HG03175 (cell line): ENCODE results near the gene CEP126.
A peak's percentile ranks its signal among the peaks of the same experiment; 100 is the strongest.

Source experiments
- ATAC-seq: cut with Tn5 transposase; IDR thresholded peaks from one replicate; pipeline ENCODE4 v1.9.1; 2021; ENCODE audit warnings: mild to moderate bottlenecking, moderate library complexity; ENCODE audit not compliant: unreplicated experiment

Gene CEP126

DNA sequence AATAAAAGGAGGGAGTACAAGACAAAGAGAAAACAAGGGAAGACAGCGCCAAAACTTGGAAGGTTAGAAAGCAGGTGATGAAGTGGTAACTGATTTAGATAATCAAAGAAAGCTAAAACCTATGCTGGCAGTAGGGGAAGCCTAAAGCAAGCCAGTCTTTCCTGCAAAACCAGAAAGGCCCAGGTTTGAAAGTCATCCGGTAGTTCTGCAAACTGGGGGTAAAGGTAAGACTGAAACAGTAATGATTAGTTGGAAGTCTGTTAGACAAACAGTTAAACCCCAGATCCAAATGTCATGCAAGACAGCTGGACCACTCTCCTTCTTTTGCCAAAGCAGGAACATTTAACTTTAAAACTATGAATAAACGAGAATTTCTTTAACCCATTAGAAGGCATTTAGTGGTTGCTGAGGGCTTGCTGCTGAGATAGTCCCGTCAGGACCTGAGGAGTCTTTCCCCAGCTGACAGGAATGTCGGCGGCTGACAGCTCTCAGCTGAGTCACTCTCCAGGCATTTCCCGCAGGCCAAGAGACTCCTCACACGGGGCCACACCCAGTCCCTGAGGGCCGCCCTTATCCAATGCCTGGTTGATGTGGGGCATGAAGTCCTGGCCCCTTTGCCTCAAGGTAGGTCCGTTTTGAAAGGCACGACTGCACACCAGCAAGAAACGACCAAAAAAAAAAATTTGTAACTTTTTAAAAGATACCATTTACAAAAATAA, 96.1 kb downstream of the CEP126 start:
- ATAC-seq: no peak

DNA sequence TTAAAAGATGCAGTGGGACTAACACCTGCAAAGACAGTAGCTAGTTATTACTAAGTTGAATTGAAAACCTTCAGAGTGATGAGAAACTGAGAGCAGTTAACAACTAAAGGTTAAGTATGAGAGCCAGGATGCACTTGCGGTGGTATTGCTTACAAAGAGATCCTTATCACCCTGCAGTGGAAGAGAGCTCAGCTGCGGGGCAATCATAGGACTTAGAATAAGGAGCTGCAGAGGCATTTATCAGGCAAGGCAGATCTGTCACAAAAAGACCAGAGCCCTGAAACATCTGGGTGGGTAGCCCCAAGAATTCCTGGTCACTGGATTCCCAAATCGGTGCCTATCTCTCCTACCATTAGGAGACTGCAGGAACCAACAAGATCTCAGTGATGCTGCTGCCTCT, 98.1 kb downstream of the CEP126 start:
- no peak for ATAC-seq

DNA sequence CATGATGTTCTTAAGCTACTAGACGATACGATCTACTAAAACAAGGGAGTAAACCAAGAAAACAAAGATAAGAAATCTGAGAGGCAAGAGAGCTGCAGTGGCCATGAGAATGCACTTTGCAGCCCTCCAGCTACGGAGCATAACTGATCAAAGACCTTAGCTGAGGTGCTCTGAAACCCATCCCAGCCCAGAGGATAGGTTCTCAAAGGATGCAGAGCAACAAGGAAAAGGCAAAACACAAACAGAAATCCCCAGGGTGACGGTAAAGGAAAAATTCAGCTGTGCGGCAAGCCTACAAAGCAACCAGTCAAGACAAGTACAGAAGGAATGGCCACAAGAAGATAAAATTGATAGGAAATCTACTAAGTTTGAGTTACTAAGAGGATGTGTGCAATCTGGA, 99.9 kb downstream of the CEP126 start:
- ATAC-seq: no peak

DNA sequence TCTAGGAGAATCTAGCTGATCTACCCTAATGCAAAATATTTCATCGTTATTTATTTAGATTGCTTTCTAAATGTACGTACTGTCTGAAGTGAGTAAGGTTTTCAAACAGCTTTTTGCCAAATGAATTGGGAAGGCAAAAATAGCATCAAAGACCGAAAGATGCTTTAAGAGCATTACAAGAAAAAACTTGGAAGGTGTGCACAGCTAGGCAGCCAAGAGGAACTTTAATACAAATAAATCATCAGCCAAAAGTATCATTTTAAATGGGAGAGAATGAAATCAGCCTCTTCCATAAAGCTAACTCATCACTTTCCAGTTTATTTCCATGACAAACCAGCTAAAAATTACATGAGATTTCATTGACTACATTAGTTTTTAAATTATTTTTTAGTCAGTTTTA, 102.2 kb downstream of the CEP126 start:
- ATAC-seq: no peak

DNA sequence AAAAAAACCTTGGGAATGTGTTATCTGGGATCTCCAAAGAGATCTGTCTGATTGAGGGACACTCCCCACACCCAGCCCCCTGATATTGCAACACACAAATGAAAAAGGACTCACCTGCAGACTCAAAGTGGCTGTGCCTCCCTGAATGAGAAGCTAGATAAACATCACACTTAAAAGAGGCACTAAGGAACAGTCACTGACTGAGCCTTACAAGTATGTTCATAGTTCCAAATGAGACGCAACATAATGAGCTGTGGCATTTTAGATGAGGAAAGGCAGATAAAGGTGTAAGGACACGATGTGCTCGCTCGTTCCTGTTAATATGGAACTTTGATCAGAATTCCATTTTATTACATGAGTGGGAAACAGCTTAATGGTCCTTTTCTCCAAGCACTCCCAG, 111.4 kb downstream of the CEP126 start:
- ATAC-seq: no peak

DNA sequence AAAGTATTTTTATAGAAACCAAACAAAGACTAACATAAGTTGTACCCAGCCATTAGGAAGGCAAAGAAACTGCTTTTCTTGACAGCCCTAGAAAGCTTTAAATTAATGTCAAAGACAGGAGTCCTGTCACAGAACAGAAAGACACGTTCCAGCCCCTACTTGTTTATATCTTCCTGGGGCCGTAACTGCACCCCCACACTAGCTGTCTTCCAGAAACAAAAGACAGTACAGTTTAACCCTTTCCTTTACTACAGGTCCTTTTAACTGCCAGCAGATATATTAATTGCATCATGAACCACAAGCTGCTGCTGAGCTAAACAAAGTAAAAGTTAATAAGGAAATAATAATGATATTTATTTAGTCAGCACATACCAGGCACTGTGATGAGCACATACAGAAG, 112.1 kb downstream of the CEP126 start:
- ATAC-seq: no peak

DNA sequence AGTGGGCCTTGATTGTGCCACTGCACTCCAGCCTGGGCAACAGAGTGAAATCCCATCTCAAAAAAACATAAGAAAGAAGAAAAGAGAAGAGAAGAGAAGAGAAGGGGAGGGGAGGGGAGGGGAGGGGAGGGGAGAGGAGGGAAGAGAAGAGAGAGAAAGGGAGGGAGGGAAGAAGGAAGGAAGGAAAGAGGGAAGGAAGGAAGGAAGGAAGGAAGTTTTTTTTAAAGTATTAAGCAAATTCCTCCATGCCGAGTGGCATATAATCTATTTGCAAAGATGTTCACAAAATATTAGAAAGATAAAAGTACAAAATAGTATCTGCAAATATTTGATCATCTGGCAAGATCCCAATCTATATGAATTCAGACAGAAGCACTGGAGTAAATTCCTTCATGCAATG, 121.9 kb downstream of the CEP126 start:
- ATAC-seq: no peak

DNA sequence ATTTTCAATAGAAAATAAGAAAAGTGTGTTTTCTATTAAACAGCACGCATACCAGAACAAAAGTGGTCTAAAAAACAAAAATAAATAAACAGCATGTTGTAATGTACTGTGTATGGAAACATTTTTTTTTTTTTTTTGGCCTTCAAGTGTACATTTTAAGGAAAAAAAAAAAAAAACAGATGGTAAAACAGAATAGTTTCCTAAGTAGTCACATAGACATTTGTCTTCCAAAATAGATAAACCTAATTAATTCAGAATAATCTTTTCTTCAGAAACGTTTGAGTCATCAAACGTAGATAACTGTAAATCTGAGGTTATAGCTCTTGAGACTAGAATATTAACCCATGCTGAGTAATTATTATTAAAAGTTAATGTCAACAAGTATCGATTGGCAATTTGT, 132.0 kb downstream of the CEP126 start:
- no peak for ATAC-seq

DNA sequence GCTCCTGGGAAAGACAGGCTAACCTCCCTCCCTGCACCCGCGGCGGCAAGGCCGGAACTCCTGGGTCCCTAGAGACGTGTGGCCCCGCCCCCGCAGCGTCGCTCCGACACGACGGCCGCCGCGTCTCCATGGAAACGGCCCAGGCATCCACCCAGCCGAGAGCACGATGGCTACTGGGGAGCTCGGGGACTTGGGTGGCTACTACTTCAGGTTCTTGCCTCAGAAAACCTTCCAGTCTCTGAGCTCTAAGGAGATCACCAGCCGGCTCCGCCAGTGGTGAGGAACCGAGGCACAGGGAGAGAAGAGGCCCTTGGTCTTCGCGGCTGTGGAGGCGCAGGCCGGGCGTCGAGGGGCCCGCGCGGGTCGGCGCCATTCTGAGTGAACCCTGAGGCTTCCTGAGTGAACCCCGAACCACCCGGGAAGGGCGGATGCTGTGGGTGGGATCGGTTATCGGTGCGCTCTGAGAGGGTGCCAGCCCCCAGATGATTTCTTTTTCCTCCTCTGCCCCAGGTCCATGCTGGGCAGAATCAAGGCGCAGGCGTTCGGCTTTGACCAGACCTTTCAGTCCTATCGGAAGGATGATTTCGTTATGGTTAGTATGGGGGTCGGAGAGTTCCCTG, 132.6 kb downstream of the CEP126 start, which contains the start of gene CFAP300:
Gene CFAP300 (plus strand): TSS at position 133 of the 620 bp plus-strand sequence. CDS start 34 bp downstream, at position 167.
- ATAC-seq: peak; percentile 57
